GM12872 (cell line): Measurements from ENCODE around the gene PIK3CA.

Source experiments
- TF ChIP-seq, protein P1 (sequence below): IDR thresholded peaks from 3 replicates; pipeline ENCODE4 v1.5.1; 2011; ENCODE audit warnings: low read depth, mild to moderate bottlenecking, low read length, moderate library complexity; ENCODE audit not compliant: insufficient read depth

The PIK3CA gene

DNA sequence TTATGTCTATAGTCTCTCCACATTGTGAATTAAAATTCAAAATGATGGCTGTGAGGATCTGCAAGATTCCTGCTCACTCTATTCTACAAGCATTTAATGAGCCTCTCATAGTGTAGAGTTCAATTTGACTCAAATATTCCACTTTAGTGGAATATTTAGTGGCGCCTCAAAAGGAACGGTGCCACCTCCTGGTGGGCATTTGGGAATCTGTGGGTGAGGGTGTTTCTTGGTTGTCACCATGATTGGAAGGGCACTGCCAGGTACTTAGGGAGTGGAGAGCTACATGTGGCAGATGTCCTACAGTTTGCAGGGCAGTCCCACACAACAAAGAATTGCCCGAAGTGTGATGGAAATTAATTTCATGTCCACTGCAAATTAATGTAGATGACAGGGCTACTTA, 124.2 kb downstream of the PIK3CA start:
- TF ChIP-seq, protein P1, sequence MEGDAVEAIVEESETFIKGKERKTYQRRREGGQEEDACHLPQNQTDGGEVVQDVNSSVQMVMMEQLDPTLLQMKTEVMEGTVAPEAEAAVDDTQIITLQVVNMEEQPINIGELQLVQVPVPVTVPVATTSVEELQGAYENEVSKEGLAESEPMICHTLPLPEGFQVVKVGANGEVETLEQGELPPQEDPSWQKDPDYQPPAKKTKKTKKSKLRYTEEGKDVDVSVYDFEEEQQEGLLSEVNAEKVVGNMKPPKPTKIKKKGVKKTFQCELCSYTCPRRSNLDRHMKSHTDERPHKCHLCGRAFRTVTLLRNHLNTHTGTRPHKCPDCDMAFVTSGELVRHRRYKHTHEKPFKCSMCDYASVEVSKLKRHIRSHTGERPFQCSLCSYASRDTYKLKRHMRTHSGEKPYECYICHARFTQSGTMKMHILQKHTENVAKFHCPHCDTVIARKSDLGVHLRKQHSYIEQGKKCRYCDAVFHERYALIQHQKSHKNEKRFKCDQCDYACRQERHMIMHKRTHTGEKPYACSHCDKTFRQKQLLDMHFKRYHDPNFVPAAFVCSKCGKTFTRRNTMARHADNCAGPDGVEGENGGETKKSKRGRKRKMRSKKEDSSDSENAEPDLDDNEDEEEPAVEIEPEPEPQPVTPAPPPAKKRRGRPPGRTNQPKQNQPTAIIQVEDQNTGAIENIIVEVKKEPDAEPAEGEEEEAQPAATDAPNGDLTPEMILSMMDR, result no peak

DNA sequence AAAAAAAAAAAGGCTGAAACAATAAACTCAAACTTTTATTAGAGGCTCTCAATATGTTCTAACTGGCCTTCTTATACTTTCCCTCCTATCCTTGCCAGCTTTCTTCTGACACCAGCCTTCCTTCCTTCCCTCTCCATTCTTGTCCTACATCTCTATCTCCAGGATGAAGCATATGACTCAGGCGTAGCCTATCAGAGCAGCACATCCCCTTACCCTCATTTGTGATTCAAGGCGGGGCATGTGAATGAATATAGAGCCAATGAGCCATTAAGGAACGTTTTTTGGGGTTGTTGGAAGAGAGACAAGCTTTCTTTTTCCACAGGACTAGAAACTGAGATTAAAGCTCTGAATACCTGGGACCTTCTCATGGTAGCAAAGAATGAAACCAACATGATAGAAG, 127.8 kb downstream of the PIK3CA start:
- TF ChIP-seq, protein P1, result no peak

DNA sequence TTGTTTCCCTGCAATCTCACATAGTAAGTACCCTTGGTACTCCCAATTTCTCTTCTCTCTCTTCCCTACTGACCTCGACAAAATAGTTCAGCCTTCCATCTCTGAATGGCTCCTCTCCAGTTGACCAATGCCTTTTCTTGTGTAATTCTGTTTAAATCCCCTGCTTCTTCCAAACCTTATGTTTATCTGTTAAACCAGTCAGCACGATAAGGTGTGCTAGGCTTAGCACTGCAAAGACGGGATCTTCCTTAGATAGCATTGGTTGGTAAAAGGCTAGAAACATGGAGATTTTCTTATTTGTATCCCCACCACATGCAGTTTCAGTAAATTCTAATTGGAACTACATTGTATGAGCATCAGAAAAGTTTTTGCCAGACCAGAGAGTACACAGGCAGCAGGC, 128.6 kb downstream of the PIK3CA start:
- TF ChIP-seq, protein P1, result no peak

DNA sequence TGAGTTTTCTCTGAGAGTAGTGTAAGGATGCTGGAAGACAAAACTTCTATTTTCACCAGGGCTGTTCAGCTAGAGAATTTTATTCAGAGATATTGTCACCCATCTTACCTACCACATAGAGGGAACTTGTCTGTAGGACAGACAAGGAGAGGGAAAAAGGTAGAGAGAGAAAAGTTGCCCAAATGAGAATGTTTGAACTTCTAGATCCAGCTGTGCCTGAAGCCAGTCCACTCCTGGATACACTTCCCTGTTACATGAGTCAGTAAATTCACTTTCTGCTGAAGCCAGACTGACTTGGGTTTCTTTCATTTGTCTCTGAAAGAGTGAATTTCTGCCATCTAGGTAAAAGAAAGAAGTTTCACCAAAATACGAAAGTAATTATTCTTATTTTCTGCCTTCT, 130.0 kb downstream of the PIK3CA start:
- TF ChIP-seq, protein P1, result no peak

DNA sequence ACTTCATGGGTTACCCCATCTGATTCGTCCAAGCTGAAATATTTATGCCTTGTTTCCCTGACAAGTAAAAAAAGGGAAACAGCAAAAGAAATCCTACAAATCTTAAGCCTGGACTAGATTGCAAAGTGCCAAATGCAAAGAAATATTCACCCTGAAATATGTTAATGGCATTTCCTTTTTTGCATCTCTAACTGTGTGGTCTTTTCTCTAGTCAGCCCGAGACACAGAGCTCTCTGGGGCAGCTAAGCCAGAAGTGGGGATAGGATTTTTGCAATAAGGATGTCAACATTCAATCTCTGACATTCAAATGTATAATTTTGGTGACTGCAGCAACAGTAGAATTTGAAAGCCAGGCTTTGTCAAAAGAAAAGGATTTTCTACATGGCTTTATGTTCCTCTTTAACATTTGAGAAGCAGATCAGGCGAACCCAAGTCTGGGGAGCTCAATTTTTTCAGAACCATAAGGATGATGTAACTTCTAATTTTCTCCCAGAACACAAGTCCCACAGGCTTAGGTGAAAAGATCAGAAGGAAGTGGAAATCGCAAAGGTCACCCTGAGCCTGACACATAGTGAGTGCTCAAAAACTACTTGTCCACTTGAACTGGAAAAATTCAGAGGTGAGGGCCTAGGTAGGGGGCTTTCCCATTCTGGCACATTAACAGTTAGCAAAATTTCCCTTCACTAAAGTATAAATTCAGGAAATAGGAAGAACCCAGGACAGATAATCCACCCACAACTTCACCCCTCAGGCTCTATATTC, 131.0 kb downstream of the PIK3CA start:
- TF ChIP-seq, protein P1, result no peak

DNA sequence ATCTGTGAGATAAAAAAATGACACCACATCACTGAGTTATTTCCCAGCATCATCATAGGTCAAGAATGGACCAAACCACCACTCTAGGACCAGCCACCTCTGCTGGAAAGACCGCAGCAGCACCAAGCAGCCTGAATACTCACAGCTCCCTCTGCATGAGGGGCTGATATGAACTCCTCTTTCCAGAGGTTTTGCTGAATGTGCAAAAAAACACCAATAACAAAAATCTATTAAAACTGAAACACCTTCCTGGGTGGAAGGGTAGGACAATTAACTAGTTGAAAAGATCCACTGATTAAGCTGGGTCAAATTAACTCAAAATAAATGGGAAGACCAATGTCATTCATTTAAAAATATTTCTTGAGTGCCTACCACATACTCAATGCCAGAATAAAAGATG, 131.7 kb downstream of the PIK3CA start:
- TF ChIP-seq, protein P1, result no peak

DNA sequence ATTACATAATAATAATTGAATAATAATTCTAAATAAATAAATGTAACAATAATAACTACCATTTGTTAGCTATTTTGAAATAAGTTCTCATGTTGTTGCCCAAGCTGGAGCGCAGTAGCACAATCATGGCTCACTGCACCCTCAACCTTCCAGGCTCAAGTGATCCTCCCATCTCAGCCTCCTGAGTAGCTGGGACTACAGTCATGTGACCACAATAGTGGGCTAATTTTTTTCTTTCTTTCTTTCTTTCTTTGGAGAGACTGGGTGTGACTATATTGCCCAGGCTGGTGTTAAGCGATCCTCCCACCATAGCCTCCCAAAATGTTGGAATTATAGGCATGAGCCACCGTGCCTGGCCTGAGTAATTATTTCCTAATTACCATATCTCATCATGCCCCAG, 133.7 kb downstream of the PIK3CA start:
- TF ChIP-seq, protein P1, result no peak
